Inflammatory macrophage treated with lipopolysaccharide for 1 hour (primary cell): ENCODE data around the gene ALDH3B1.

ENCODE experiments used
- DNase-seq, 2 donors: peaks; one replicate each; pipeline ENCODE4 v3.0.0-alpha.2; 2020 to 2022

Gene ALDH3B1

DNA sequence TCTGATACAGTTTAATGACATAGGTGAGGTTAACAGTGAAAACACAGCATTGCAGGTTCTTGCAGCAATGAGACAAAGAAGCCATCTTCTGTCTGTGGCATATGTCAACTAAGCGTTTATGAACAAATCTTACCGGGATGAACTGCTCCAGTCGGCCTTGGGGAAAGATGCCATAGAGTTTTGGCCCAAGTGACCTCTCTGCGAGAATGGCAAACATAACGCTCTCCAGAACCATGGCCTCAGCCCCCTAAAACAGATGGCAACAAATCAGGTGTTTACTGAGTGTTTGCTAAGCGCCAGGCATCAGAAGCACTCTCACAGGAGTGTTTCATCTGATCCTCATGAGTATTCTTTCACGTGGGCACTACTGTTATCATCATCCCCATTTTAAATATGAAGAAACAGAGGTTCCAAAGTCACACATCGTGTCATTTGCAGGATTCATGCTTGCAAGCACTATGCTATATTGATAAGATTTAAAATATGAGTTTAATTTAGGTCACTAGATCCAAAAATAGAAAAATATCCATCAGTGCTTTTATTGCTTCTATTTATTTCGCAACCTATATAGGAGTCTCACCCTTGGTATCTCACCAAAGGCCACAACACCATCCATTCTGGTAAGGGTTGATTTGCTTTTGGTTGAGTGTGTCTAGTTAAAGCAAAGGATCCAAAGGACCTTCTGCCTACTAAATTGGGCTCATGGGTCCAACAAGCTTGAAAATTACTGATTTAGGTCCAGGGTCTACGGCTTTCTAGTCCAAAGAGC lies 64.6 kb downstream of the ALDH3B1 start:
- DNase-seq: no peak

DNA sequence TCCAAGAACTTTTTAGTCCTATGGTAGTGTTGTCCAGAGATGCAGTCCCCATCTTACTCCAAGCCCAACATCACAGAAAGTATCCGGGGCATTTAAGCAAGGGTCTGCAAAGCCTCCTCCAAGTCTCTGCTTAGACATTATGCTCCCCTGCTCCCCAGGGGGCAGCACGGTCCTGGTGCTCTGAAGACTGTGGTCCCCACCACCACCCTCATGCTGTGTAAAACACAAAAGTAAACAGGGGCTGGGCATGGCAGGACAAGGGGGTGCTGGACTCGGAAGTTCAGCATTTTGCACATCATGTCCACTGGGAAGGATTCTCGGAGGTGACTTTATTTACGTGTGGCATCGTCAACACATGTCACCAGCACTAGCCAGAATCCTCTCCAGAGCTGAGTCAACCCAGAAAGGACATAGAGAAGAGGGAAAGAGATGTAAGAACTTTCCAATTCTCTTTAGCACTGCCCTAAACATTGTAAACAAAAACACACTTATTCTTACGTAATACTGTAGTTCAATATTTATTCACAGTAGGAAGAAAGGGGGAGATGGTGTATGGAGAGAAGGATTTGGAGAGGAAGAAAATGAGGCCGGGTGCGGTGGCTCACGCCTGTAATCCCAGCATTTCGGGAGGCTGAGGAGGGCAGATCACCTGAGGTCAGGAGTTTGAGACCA lies 66.4 kb downstream of the ALDH3B1 start:
- no peak for DNase-seq

GRCh38 chr11:68077617-68078582 lies 67.8 kb downstream of the ALDH3B1 start:
- DNase-seq: no peak
